DMS 273 treated with DMSO at 0.1 percent for 48 hours (cell line): Measurements from ENCODE around the gene TUFM.
"Not testable (repeated sequence)": the region's sequence is repeated elsewhere in the genome, so short reads cannot be mapped to it uniquely, and the experiment has no call there.

ENCODE experiments used
- DNase-seq: peaks from one replicate; lab custom pipeline; 2025; lab: John Stamatoyannopoulos, UW

Gene TUFM

GRCh38 chr16:28846080-28846932 lies at the start of gene TUFM:
Gene TUFM (minus strand): TSS chr16:28846348. CDS start chr16:28846269, 79 bp downstream.
- DNase-seq = peak; percentile 97

- no peak for DNase-seq
Observed at GRCh38 chr16:28895609-28896008, 49.5 kb upstream of the TUFM start.

DNA sequence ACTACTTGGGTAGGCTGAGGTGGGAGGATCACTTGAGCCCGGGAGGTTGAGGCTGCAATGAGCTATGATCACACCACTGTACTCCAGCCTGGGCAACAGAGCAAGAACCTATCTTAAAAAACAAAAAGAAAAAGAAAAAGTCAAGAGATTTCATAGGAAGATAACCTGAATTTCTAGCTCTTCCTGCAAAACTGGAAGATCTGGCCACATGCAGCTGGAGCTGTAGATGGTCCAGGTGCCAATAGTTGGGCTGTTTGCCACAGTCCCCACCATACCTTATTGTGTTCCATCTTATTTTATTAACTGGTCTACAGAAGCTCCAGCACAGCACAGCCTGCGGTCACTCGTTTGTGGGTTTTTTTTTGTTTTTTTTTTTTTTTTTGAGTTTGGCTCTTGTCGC lies 47.1 kb upstream of the TUFM start:
- DNase-seq = no peak

- DNase-seq = no peak
Observed at GRCh38 chr16:28891964-28892890, 46.1 kb upstream of the TUFM start.

GRCh38 chr16:28890355-28890754 lies 44.2 kb upstream of the TUFM start:
- not testable (repeated sequence) for DNase-seq

DNA sequence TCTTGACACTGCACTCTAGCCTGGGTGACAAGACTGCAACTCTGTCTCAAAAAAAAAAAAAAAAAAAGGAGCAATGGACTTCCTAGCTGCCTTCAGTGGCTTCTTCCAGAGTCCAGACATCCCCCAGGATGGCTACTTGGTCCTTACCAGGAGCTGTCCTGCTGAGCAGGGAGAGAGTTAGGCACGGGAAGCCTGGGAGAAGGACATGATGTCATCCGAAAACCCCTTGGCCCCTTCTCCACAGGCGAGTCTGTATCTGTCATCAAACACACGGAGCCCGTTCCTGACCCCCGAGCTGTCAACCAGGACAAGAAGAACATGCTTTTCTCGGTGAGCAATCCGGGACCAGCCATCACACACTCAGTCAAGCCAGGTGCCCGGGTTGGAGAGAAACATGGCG lies 40.8 kb upstream of the TUFM start:
- no peak for DNase-seq

- DNase-seq = no peak
Observed at GRCh38 chr16:28884045-28884444, 37.9 kb upstream of the TUFM start.

DNA sequence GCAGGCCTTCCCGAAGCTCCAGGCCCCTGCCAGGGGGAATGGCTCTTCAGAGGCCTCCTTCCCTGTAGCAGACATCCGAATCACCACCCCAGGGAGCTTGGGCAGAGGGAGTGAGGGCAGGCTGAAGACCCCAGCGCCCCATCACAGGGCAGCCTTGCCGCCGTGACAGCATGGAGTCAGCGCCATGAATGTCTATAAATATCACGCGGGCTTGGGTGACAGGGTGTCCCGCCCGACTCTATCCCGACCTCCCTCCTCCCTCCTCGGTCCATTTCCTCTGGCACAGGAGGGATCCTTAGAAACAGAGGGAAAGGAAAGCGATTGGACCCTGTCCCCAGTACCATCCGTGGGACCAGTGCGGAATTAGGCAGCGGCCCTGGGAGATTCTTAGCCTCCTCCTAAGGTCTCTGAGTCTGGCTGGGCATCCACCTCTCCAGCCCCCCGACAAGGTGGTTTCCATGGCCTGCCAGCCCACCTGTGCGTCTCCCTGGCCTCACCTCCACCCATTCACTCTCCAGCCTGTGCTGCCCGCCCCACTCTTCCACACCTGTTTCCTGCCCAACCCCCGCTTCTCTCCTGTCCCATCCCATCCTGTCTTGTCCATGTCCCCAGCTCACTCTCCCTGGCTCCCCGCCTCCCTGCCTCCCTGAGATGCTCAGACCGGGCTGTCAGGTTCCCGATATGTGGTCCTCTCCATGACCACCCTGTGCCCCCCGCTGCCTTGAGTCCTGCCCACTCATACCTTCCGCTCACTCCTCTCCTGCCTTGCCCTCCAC lies 37.3 kb upstream of the TUFM start:
- no peak for DNase-seq

DNA sequence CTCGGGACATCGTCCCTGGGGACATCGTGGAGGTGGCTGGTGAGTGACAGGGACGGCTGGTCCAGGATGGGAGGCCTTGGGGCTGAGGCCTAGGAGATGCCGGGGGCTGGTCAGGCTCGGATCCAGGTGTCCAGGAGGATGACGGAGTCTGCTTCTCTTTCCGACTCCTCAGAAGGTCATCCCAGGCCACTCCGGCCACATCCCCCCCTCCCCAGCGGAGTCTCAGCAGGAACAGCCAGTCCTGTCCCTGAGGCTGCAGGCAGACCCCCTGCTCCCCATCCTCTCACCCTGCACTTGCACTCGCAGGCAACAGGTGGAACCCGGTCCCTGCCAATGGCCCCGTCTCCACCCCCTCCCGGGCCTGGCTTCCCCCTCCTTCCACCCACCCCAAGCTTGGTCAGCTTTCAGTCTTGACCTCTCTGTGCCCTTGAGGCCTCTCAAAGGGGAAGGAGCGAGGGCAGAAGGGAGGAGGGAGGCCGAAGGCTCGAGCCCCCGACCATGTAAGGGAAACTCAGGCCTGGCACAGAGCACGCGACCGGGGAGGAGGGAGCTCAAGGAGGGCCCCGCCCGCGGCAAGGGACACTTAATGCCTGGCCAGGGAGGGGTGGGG lies 36.5 kb upstream of the TUFM start:
- no peak for DNase-seq

- not testable (repeated sequence) for DNase-seq
Observed at GRCh38 chr16:28881565-28881964, 35.4 kb upstream of the TUFM start.

DNA sequence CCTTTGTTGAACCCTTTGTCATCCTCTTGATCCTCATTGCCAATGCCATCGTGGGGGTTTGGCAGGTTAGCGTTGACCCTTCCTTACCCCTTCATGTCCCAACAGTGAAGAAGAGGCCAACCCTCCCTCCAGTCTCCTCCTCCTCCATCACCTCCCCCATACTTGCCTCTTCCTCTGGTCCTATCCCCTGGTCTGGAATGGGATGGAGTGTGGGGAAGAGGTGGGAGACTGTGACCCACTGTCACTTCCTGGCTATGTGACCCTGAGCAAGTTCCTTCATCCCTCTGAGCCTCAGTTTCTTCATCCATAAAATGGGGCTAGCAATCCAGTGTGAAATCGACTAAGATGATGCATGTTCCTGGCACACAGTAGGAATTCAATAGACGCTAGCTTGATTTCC lies 34.8 kb upstream of the TUFM start:
- no peak for DNase-seq

DNA sequence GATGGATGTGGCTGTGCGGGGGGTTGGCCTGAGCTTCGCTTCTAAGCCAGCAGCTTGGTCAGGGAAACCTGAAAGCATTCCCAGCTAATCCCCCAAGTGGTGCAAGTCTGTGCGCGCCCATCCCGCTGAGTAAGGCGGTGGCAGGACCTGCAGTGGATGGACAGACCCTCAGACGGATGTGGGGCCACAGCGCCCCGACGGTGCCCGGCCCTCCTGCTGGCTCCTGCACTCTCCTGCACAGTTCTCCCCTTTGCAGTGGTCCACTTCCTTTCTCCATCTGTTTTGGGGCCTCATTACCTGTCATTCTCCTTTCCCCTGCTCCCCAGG lies 34.4 kb upstream of the TUFM start:
- DNase-seq = no peak

DNA sequence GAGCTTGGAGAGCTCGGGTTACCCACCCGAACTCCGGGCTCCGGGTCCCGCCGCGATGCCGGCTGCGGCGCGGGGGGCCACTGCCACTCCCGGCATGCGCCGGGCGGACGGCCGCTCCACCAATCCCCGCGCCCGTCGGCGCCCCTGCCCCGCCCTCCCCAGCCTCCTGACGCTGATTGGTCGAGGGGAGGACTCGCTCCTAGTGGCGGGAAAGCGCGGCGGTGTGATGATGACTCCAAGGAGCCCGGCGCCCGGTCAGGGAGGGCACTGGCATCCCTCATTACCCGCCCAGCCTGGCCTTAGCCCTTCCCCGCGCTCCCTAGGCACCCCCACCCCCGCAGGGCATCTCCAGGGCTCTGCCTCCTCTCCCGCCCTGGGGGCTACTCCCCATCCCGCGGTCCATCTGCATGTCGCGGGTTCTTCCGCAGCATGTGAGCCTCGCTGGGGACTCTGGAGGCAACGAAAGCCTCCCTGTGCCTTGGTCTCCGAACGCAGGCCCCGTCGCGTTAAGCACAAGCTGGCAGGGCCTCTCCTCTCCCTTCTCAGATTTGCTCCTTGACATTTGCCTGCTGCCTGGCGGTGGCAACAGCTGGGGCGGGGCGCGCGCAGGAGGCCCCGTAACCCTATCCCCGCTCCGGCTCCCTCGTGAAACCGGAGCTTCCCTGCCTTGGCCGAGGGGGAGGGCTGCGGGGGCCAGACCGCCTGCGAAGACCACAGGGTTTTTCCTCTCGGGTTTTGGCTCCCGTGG lies 33.9 kb upstream of the TUFM start:
- peak; percentile 82 for DNase-seq

DNA sequence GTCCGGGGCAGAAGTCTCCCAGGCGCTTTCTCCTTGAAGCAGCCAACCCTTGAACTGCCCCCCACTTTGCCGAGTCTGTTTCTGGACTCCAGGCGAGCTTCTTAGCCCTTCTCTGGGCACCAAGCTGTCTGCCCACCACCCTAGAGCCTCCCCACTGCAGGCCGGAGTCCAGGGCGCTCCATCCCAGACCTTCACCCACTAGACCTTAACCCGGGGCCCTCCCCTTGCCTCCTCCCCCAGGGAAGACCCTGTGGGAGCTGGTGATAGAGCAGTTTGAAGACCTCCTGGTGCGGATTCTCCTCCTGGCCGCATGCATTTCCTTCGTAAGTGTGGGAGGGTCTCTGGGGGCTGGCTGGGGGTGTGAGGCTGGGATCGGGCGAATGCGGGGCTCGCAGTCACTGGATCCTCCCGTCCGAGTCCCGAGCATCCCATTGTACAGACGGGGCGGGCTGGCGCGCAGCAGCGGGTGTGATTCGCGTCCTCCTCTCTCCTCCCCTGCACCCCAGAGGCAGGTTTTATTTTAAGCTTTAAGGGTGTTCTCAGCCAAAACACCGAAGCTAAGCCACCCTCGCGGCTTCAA lies 33.2 kb upstream of the TUFM start:
- no peak for DNase-seq

DNA sequence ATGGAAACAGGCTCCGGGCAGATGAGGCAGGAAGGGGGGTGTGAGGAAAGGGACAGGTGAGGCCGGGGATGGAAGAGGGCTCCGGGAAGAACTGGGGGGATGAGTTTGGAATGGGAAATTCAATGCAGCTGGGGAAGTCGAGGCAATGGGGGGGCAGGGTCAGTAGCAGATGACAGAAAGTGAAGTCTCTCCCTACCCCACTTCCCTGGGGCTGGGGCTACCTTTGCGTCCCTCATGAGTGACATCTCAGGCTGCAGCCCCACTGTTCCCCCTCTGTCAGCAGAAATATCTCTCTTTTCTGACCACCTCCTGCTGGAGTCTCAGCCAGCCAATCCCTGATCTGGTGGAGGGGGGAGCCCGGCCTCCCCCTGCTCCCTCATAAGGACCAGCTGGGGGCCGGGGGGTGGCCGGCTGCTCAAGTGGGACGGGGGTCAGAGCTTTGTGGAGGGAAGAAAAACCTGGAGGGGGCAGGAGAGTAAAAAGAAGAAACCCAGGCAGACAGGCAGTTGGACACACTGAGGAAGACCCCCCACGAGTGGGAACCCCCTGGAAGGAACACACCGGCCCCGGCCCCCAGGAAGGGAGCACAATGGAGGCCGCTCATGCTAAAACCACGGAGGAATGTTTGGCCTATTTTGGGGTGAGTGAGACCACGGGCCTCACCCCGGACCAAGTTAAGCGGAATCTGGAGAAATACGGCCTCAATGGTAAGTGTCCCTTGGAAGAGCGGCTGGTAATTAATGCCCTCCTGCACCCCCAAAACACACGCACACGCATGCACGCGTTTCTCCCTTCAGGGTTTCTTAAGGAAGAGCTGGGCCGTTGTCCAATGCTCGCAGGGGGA lies 32.2 kb upstream of the TUFM start, which contains the start of gene ATP2A1:
TSS of gene ATP2A1 (plus strand) at position 406 of the 844 bp plus-strand sequence. CDS start at position 590, 184 bp downstream.
- DNase-seq = no peak

DNA sequence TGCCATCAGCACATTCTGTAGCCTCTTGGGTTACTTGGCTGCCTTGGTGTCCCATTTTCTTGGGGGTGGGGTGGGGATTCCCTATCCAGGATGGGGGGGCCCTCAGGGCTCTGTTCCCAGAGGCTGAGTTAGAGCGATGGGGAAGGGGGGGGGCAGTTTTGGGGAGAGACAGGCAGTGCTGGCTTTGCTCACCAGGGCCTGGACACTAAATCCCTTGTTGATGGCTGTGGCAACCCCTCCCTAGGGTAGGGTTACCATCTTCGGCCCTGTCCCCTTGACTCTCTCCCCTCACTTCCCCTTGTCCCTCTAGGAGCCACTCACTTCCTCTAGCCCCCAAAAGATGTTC lies 31.5 kb upstream of the TUFM start:
- no peak for DNase-seq

- no peak for DNase-seq
Observed at GRCh38 chr16:28876973-28877654, 31.0 kb upstream of the TUFM start.

GRCh38 chr16:28876019-28876659 lies 30.0 kb upstream of the TUFM start:
- DNase-seq = no peak
